Erythroblast (primary cell): ENCODE results near the gene SPPL2A.

Experiments
- GATA1 ChIP-seq: IDR thresholded peaks from 2 replicates; pipeline ENCODE4 v1.6.1; 2011; ENCODE audit warnings: low read depth, mild to moderate bottlenecking, control low read depth, low read length, moderate library complexity
- POLR2A ChIP-seq: IDR thresholded peaks from 2 replicates; pipeline ENCODE4 v1.6.1; 2011; ENCODE audit warnings: mild to moderate bottlenecking, low read length

GRCh38 chr15:50685976-50686468 is 79.5 kb downstream of the SPPL2A start:
- TF ChIP-seq POLR2A (no peak), GATA1 (peak; percentile 40)
